OCI-LY1 (cell line): Measurements from ENCODE around the gene NUP98.

Source experiments
- H2AFZ ChIP-seq: fragments of 200-600 bp; sonication (generic), shearing (Covaris generic); 2 replicates; pipeline ENCODE4 v1.6.0; 2014; ENCODE audit warnings: antibody characterized with exemption, mild to moderate bottlenecking, low read length
- H3F3A ChIP-seq: fragments of 200-600 bp; sonication (generic), shearing (Covaris generic); 2 replicates; pipeline ENCODE4 v1.6.0; 2014; ENCODE audit warnings: mild to moderate bottlenecking, antibody characterized with exemption, low read length, moderate library complexity; ENCODE audit not compliant: insufficient read depth
- H3K27ac ChIP-seq: fragments of 200-600 bp; sonication (generic); 2 replicates; pipeline ENCODE4 v1.5.1; 2014; ENCODE audit warnings: low read length, mixed run types, mild to moderate bottlenecking, low read depth; ENCODE audit not compliant: poor library complexity, severe bottlenecking
- H3K27me3 ChIP-seq: fragments of 200-600 bp; sonication (generic); 2 replicates; pipeline ENCODE4 v1.6.0; 2014; ENCODE audit warnings: antibody characterized with exemption, mild to moderate bottlenecking, low read length, moderate library complexity; ENCODE audit not compliant: insufficient read depth
- H3K36me3 ChIP-seq: fragments of 200-600 bp; sonication (generic); 2 replicates; pipeline ENCODE4 v1.6.1; 2014; ENCODE audit warnings: mild to moderate bottlenecking, antibody characterized with exemption, low read length, moderate library complexity, mixed read lengths; ENCODE audit not compliant: insufficient read depth
- H3K4me1 ChIP-seq: fragments of 200-600 bp; sonication (generic); 2 replicates; pipeline ENCODE4 v1.5.1; 2014; ENCODE audit warnings: mild to moderate bottlenecking, low read length, moderate library complexity; ENCODE audit not compliant: insufficient read depth, severe bottlenecking
- H3K4me2 ChIP-seq: fragments of 200-600 bp; sonication (generic), shearing (Covaris generic); 2 replicates; pipeline ENCODE4 v1.6.1; 2014; ENCODE audit warnings: low read length
- H3K4me3 ChIP-seq: fragments of 200-600 bp; sonication (generic); 2 replicates; pipeline ENCODE4 v1.5.1; 2014; ENCODE audit warnings: low read length, low read depth, mild to moderate bottlenecking, mixed read lengths; ENCODE audit not compliant: poor library complexity, severe bottlenecking
- H3K79me2 ChIP-seq: fragments of 200-600 bp; shearing (Covaris generic); 2 replicates; pipeline ENCODE4 v1.6.1; 2016; ENCODE audit warnings: mixed run types, low read length, mixed read lengths; ENCODE audit not compliant: insufficient read depth
- H3K9ac ChIP-seq: fragments of 200-600 bp; sonication (generic), shearing (Covaris generic); 2 replicates; pipeline ENCODE4 v1.6.1; 2014; ENCODE audit warnings: mild to moderate bottlenecking, low read length, mixed read lengths
- H3K9me2 ChIP-seq: fragments of 200-600 bp; sonication (generic), shearing (Covaris generic); 2 replicates; pipeline ENCODE4 v1.6.1; 2014; ENCODE audit warnings: low read depth, mild to moderate bottlenecking, low read length, mixed read lengths
- H3K9me3 ChIP-seq: fragments of 200-600 bp; shearing (Covaris generic); 2 replicates; pipeline ENCODE4 v1.6.1; 2014; ENCODE audit warnings: low read length, mixed read lengths
- H4K20me1 ChIP-seq: fragments of 200-600 bp; sonication (generic), shearing (Covaris generic); 2 replicates; pipeline ENCODE4 v1.6.0; 2016; ENCODE audit warnings: mild to moderate bottlenecking, low read length; ENCODE audit not compliant: insufficient read depth
- CTCF ChIP-seq: fragments of 200-600 bp; sonication (generic), shearing (Covaris generic); IDR thresholded peaks from 2 replicates; pipeline ENCODE4 v1.5.1; 2017; ENCODE audit warnings: mild to moderate bottlenecking, antibody characterized with exemption, low read length, moderate library complexity, mixed read lengths
- EZH2 ChIP-seq: fragments of 200-600 bp; sonication (generic), shearing (Covaris generic); IDR thresholded peaks from 2 replicates; pipeline ENCODE4 v1.8.0; 2017; ENCODE audit warnings: borderline replicate concordance, mixed run types, mild to moderate bottlenecking, antibody characterized with exemption, low read length, moderate library complexity, mixed read lengths

The NUP98 gene

GRCh38 chr11:3723014-3723708 is 74.2 kb downstream of the NUP98 start:
- no peaks in the 10 kb centered on the region for H3K9me3 ChIP-seq
- no peaks in the 10 kb centered on the region for H3K4me1 ChIP-seq
- H3K36me3 ChIP-seq = peaks cover 91% of the 10 kb centered on the region
- no peaks in the 10 kb centered on the region for H3K27me3 ChIP-seq
- no peak overlapping the region for H3K9ac ChIP-seq
- H3K4me2 ChIP-seq = no peak overlapping the region
- no peak for TF ChIP-seq CTCF
- no peak overlapping the region for H2AFZ ChIP-seq
- no peaks in the 10 kb centered on the region for H3K79me2 ChIP-seq
- no peaks in the 10 kb centered on the region for H4K20me1 ChIP-seq
- H3K9me2 ChIP-seq = no peaks in the 10 kb centered on the region
- H3K27ac ChIP-seq = no peak overlapping the region
- H3F3A ChIP-seq = no peaks in the 10 kb centered on the region
- no peak overlapping the region for H3K4me3 ChIP-seq

DNA sequence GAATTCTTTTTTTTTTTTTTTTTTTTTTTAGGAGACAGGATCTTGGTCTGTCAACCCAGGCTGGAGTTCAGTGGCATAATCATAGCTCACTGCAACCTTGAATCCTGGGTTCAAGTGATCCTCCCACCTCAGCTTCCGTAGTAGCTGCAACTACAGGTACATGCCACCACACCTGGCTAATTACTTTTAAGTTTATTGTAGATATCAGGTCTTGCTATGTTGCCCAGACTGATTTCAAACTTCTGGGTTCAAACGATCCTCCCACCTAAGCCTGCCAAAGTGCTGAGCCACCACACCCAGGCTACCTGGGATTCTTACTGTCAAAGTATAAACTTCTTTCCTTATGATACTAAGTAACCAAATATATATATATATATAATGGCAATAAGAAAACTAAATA is 75.3 kb downstream of the NUP98 start:
- H2AFZ ChIP-seq = no peak overlapping the region
- H3K9ac ChIP-seq = no peak overlapping the region
- H3K4me3 ChIP-seq = no peak overlapping the region
- no peaks in the 10 kb centered on the region for H3K27me3 ChIP-seq
- H3K27ac ChIP-seq = no peak overlapping the region
- H3K4me2 ChIP-seq = no peak overlapping the region
- no peaks in the 10 kb centered on the region for H3K9me2 ChIP-seq
- no peaks in the 10 kb centered on the region for H4K20me1 ChIP-seq
- H3K79me2 ChIP-seq = no peaks in the 10 kb centered on the region
- H3K4me1 ChIP-seq = no peaks in the 10 kb centered on the region
- no peaks in the 10 kb centered on the region for H3K9me3 ChIP-seq
- no peaks in the 10 kb centered on the region for H3F3A ChIP-seq
- TF ChIP-seq EZH2 (no peak), CTCF (no peak)
- H3K36me3 ChIP-seq = peaks cover 91% of the 10 kb centered on the region

GRCh38 chr11:3720997-3721396 is 76.4 kb downstream of the NUP98 start:
- no peaks in the 10 kb centered on the region for H3F3A ChIP-seq
- no peak overlapping the region for H3K4me2 ChIP-seq
- H4K20me1 ChIP-seq = no peaks in the 10 kb centered on the region
- no peaks in the 10 kb centered on the region for H3K9me2 ChIP-seq
- no peak overlapping the region for H2AFZ ChIP-seq
- H3K9me3 ChIP-seq = no peaks in the 10 kb centered on the region
- H3K4me1 ChIP-seq = no peaks in the 10 kb centered on the region
- peaks cover 92% of the 10 kb centered on the region for H3K36me3 ChIP-seq
- no peaks in the 10 kb centered on the region for H3K79me2 ChIP-seq
- no peak overlapping the region for H3K4me3 ChIP-seq
- no peak overlapping the region for H3K9ac ChIP-seq
- H3K27ac ChIP-seq = no peak overlapping the region
- TF ChIP-seq CTCF (no peak), EZH2 (no peak)
- H3K27me3 ChIP-seq = no peaks in the 10 kb centered on the region
